HG03432 (cell line): ENCODE results near the gene GRAP2.
"Not testable (repeated sequence)": the region's sequence is repeated elsewhere in the genome, so short reads cannot be mapped to it uniquely, and the experiment has no call there.

Experiments
- ATAC-seq: cut with Tn5 transposase; IDR thresholded peaks from one replicate; pipeline ENCODE4 v1.9.1; 2021; ENCODE audit warnings: mild to moderate bottlenecking, moderate library complexity; ENCODE audit not compliant: unreplicated experiment

The GRAP2 gene

GRCh38 chr22:39942439-39943230 lies 41.8 kb downstream of the GRAP2 start:
- ATAC-seq, result no peak

- ATAC-seq, result no peak
Observed at GRCh38 chr22:39943337-39943736, 42.5 kb downstream of the GRAP2 start.

GRCh38 chr22:39943953-39944872 lies 43.3 kb downstream of the GRAP2 start:
- ATAC-seq, result no peak

GRCh38 chr22:39946126-39946502 lies 45.2 kb downstream of the GRAP2 start:
- no peak for ATAC-seq

GRCh38 chr22:39946503-39947219 lies 45.8 kb downstream of the GRAP2 start:
- ATAC-seq, result no peak

GRCh38 chr22:39947220-39948216 lies 46.6 kb downstream of the GRAP2 start:
- ATAC-seq, result no peak

- no peak for ATAC-seq
Observed at GRCh38 chr22:39949964-39950737, 49.3 kb downstream of the GRAP2 start.

- not testable (repeated sequence) for ATAC-seq
Observed at GRCh38 chr22:39951603-39952293, 50.9 kb downstream of the GRAP2 start.

GRCh38 chr22:39952347-39952746 lies 51.5 kb downstream of the GRAP2 start:
- ATAC-seq, result no peak

- no peak for ATAC-seq
Observed at GRCh38 chr22:39953101-39953500, 52.2 kb downstream of the GRAP2 start.

GRCh38 chr22:39954584-39955055 lies 53.7 kb downstream of the GRAP2 start:
- ATAC-seq, result no peak

- no peak for ATAC-seq
Observed at GRCh38 chr22:39955675-39956074, 54.8 kb downstream of the GRAP2 start.

- ATAC-seq, result no peak
Observed at GRCh38 chr22:39956932-39957664, 56.2 kb downstream of the GRAP2 start.

GRCh38 chr22:39958009-39958711 lies 57.3 kb downstream of the GRAP2 start:
- ATAC-seq, result no peak

GRCh38 chr22:39958949-39959639 lies 58.2 kb downstream of the GRAP2 start:
- ATAC-seq, result no peak

- no peak for ATAC-seq
Observed at GRCh38 chr22:39959640-39960447, 59.0 kb downstream of the GRAP2 start, which contains the start of gene TMA7B. Gene TMA7B (plus strand): TSS chr22:39960397. CDS start chr22:39964375, 3,978 bp downstream.
